HG02852 (cell line): ENCODE data around the gene PMPCA.

ENCODE experiments used
- ATAC-seq: cut with Tn5 transposase; IDR thresholded peaks from one replicate; pipeline ENCODE4 v1.9.1; 2021; ENCODE audit warnings: mild to moderate bottlenecking, moderate library complexity; ENCODE audit not compliant: unreplicated experiment

Gene PMPCA

GRCh38 chr9:136373300-136374182 is 36.9 kb upstream of the PMPCA start, which contains the start of gene CARD9:
TSS of gene CARD9 (minus strand) at chr9:136373669. CDS start at chr9:136372078, 1,591 bp downstream.
- ATAC-seq: no peak

- no peak for ATAC-seq
Measured at GRCh38 chr9:136374183-136374575, 36.3 kb upstream of the PMPCA start.

GRCh38 chr9:136375096-136375495 is 35.4 kb upstream of the PMPCA start:
- no peak for ATAC-seq

DNA sequence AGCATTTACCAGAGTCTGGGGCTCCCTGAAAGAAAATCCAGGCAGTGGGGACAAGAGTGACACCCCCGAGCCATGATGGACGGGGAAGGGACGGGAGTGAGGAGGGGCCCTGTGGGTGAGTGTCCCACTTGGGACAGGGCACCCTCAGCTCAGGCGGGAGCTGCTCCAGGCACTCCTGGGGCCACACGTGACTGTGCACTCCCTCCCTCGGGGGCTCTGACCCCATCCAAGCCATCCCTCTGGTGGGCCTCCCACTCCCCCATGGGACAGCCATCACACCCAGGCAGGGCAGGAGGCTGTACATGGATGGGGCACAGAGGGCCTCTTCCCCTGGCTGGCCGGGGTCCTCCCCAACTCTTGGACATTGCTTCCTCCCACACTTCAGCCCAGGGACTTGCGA is 34.0 kb upstream of the PMPCA start:
- no peak for ATAC-seq

DNA sequence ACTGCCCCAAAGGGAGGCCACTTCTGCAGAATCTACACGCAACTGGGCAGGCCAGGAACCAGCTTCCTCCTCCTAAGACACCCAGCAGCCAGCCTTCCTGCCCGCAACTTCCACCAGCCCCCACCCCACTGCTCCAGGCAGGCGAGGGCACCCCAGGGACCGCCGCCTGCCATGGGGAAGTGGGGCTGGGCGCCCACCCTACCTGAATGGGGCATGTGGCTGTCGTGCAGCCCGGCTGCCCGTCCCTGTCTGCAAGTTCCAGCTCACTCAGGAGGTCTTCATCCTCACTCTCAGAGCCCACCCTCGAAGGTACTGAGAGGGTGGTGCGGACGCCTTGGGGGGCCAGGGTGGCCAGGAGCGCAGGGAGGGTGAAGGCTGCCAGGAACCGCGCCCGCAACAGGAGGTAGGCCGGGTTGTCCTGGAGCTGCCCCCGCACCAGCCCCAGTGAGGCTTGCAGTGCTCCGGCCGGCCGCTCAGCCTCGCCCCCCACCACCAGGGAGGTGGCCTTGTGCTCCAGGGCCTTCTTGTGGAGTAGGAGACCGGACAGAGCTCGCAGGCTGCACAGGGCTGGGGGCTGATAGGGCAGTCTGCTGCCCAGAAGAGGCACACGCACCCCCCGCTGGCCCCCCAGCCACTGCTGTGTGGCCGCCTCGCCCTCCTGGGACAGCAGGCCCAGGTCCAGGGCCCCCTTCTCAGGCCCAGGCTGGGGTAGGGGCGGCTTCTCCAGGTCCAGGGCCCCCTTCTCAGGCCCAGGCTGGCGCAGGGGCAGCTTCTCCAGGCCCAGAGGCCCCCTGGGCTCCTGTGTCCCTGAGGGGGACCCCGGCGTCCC is 32.9 kb upstream of the PMPCA start:
- no peak for ATAC-seq

DNA sequence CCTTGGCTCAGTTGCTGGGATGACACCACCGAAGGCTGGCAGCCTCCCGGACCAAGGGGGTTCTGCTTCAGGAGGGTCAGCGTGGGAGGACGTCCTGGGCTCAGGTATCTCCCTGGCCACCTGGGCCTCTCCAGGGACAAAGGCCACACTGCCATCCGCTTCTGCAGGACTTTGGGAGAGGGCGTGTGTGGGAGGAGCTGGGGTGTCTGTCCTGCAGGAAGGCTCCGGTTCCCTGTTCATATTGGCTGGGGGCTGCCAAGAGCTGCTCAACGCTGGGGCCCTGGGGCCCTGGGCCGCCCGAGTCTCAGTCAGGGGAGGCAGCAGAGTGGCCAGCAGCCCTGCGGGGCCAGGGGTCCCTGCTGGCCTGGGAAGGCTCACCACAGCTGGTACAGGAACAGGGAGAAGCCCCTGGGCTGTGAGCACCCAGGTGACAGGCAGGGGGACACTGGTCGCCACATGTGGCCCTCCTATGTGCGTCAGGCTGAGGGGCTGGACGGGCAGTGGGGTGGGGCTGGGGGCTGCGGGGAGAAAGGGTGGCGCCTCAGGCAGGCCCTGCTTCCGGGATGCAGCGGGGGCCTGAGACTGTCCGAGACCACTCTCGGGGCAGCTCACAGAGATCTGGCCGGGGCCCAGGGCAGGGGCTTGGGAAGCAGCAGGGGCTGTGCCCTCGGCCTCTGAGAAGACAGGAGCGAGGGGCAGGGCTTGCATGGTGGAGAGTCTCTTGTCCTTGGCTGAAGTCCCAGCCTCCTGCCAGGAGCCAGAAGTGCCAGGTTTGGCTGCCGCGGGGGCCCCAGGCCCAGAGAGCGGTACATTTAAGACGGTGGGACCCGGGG is 32.1 kb upstream of the PMPCA start:
- no peak for ATAC-seq

DNA sequence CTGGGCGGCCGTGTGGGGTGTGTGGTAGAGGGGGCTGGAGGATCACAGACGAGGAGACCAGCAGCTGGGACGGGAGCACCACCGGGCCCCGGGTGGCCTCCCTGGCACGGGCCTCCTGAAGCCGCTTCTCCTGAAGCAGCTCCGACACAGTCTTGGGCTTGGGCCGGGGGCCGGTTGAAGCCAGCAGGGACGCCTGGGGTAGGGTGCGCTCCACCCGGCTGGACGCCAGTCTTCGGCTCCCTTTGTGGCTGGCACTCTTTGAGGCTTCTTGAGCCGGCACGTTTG is 31.5 kb upstream of the PMPCA start:
- no peak for ATAC-seq

GRCh38 chr9:136379401-136379800 is 31.1 kb upstream of the PMPCA start:
- no peak for ATAC-seq

- no peak for ATAC-seq
Measured at GRCh38 chr9:136379891-136380290, 30.6 kb upstream of the PMPCA start.

DNA sequence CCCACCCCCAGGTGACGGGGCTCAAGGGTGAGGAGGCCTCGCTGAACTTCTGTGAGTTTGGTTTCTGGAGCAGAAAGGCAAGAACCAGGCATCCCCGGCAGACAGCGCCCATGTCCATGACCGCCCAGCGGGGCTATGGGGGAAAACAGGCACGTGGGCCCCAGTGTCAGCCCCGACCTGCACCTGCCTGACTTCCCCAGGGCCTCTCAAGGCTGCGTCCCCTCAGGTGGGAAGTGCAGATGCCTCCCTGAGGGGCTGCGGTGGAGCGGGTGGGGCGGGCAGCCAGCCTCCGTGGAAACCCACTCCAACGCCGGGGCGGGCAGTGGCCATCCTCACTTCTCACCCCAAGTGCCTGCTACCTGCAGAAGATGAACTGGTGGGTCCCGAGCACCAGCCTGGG is 30.1 kb upstream of the PMPCA start:
- ATAC-seq: no peak

- no peak for ATAC-seq
Measured at GRCh38 chr9:136381311-136381710, 29.1 kb upstream of the PMPCA start.

GRCh38 chr9:136381966-136382513 is 28.4 kb upstream of the PMPCA start:
- ATAC-seq: no peak

DNA sequence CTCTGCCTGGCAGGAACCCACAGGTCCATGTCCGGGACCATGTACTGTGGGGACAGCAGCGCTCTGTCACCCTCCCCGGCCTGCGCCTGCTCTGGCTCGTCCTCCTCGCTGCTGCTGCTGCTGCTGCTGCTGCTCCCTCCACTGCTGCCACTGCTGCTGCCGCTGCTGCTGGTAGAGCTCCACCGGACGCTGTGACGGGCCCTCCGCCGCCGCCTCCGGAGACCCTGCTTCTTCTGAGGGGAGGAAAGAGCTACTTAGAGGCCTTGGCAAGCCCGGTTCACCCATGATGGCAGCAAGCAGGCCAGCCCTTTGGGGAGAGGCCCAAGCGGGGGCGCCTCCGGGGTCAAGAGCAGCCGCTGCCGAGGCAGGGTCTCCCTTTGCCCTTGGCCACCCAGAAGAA is 27.0 kb upstream of the PMPCA start:
- ATAC-seq: no peak

GRCh38 chr9:136385015-136385414 is 25.4 kb upstream of the PMPCA start:
- no peak for ATAC-seq

GRCh38 chr9:136386018-136386417 is 24.4 kb upstream of the PMPCA start:
- no peak for ATAC-seq

DNA sequence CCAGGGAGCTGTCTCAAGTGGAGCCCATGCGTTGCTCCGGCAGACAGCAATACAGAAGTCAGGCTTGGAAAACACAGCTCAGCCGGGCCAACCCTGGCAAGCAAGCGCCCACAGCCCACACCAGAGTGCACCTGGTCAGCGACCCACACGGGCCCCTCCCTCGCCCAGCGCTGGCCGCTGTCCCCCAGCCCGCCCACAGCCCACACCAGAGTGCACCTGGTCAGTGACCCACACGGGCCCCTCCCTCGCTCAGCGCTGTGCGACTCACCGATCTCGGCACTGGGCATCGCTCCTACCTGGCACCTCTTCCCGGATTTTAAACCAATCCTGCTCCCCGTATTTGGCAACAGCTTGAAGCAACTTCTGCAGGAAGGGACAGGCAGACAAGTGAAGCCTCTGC is 23.2 kb upstream of the PMPCA start:
- no peak for ATAC-seq

DNA sequence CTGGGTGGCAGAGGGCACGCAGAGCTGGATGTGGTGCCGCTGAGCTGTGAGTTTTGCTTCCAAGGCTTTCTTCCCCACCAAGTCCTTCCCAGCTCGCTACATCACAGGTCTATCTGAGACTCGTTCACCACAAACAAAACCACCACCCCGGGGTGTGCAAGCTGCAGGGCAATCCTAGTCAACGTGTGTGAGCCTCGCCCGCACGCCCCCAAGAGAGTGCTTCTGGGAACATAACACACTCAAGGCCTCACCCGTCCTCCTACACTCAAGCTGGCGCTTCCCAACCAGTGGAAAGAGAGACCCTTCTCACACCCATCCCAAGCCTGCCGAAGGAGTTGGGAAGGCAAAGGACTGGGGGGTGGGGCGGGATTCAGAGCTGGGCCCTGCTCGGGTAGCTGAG is 21.1 kb upstream of the PMPCA start:
- ATAC-seq: no peak

DNA sequence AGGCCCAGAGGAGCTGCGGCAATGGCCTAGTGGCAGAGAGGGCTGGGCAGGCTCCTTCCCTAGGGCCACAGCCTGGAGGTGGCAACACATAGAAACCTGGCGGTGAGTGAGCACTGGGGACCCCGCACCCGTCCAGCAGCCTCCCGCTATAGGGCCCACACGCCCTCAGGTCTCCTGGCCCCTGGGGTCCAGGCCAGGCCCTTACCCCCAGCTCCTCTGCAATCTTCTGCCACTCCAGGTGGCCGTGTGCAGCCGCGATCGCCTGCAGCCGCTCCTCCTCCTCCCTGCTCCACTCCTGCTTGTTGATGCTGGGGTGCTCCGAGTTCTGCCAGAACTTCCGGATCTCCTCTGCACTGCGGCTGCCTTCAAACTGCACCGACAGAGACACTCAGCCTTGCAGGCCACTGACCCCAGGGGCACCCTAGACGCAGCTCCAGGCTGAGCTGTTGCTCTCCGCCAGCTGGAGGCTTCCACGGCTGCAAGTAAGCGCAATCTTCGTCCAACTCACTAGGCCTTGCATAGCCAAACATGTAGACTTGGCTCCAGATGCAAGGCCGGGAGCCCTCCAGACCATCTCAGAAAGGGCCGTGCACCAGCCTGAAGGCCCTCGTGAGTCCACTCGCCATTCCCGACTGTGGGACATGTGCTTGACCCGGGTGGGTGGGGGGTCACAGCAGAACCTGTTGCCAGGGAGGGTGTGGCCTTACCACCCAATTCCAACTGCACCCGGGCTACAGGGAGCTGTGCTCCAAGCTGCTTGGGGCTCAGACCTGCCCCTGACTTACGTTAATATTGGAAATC is 18.5 kb upstream of the PMPCA start:
- ATAC-seq: no peak

DNA sequence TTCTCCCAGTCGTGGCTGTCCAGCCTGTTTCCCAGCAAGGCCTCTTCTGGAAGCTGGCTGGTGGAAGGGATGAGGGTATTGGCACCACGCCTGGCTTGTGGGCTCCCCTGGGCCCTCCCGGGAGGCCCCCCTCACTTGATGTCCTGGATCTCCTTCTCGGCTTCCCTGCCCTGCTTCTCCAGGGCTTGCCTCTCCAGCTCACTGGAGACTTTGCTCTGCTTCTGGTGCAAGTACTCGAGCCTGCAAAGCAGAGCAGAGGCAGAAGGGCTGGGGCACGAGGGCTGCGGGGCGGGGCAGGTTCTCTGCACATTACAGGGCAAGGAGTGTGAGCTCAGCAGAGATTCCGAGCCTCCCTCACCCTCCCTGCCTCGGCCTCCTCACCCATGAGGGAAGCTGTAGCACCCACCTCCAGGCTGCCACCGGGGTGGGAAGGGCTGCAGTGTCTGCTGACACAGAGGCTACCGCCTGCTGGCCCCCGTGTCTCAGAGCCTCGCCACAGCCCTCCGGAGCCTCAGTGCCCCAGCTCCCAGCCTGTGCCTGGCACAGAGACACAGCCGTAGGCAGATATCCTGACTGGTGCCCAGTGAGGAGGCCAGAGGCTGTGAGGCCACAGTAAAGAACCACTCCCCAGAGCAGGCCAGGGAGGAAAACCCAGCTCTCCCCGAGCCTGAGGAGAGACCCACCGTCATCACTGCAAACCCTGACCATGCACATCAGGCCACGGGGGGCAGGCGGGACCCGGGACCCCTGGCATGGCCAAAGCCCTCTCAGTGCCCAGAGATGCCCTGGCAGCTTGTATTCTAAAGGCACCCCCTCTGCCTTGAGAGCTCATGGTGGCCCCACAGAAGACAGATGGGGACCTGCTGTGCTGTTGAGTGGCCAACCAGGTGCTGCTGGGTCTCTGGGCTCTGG is 17.7 kb upstream of the PMPCA start:
- no peak for ATAC-seq
